RWPE2 (cell line): ENCODE measurements around the gene PTPRN2.

ENCODE experiments used
- ATAC-seq: fragments of 200-7000 bp; cut with Tn5 transposase; 3 replicates; pipeline ENCODE4 v1.9.1; 2021; ENCODE audit warnings: low read depth
- DNase-seq: peaks from one replicate; pipeline ENCODE4 v3.0.0-alpha.2; 2020; ENCODE audit warnings: low spot score
- H3K27ac ChIP-seq: fragments of 450-650 bp; 2 replicates; pipeline ENCODE4 v1.5.1; 2017; ENCODE audit warnings: mild to moderate bottlenecking; ENCODE audit not compliant: poor library complexity, severe bottlenecking
- H3K27me3 ChIP-seq: fragments of 250-450 bp; sonication (Bioruptor Pico); 2 replicates; pipeline ENCODE4 v1.5.1; 2021; ENCODE audit warnings: mild to moderate bottlenecking, moderate library complexity; ENCODE audit not compliant: insufficient read depth, poor library complexity, severe bottlenecking
- H3K36me3 ChIP-seq: fragments of 250-450 bp; sonication (Bioruptor Pico); 2 replicates; pipeline ENCODE4 v1.5.1; 2020; ENCODE audit warnings: low read depth, mild to moderate bottlenecking, moderate library complexity
- H3K4me1 ChIP-seq: fragments of 250-450 bp; sonication (Bioruptor Pico); 2 replicates; pipeline ENCODE4 v1.5.1; 2021; ENCODE audit warnings: mild to moderate bottlenecking, moderate library complexity; ENCODE audit not compliant: insufficient read depth, poor library complexity, severe bottlenecking
- H3K4me3 ChIP-seq: fragments of 250-450 bp; sonication (Bioruptor Pico); 2 replicates; pipeline ENCODE4 v1.5.1; 2021; ENCODE audit warnings: mild to moderate bottlenecking, moderate library complexity; ENCODE audit not compliant: severe bottlenecking
- H3K9me3 ChIP-seq: fragments of 250-450 bp; sonication (Bioruptor Pico); 2 replicates; pipeline ENCODE4 v1.5.1; 2021; ENCODE audit warnings: mild to moderate bottlenecking, moderate library complexity; ENCODE audit not compliant: severe bottlenecking
- TF ChIP-seq, protein P1 (sequence below): fragments of 450-650 bp; IDR thresholded peaks from one replicate; pipeline ENCODE4 v1.5.1; 2017; ENCODE audit warnings: mild to moderate bottlenecking, moderate library complexity; ENCODE audit not compliant: poor library complexity, severe bottlenecking

Gene PTPRN2

DNA sequence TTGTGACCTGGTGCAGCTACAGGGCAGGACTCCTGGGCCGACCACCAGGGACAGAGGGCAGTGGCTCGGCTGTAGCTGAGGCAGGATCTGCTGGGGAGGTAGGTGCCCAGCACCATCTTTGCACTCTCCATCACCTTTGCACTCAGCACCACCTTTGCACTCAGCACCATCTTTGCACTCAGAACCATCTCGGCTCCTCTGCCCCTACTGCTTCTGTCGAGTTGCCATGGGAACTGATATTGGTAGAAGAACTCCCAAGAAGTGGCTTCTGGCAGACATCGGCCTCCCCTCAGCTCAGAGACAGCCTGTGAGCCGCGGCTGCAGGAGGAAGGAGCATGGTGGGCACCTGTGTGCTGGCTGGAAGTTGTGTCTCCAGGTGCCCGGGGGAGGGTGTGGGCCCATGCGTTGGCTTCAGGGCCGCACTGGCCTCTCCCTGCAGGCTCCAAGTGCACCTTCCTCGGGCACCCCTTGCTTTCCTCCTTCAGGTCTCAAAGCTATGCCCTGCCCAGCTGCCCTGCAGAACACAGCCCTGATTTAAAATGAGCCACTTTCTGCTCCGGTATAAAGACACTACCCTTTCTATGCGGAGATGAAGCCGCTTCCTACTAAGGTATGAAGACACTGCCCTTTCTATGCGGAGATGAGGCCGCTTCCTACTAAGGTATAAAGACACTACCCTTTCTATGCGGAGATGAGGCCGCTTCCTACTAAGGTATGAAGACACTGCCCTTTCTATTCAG, 514.5 kb downstream of the PTPRN2 start:
- Histone ChIP-seq H3K27me3 (no peaks in the 10 kb centered on the region), H3K36me3 (no peaks in the 10 kb centered on the region), H3K27ac (no peak overlapping the region), H3K9me3 (peaks cover 6% of the 10 kb centered on the region), H3K4me1 (no peaks in the 10 kb centered on the region), H3K4me3 (no peak overlapping the region)
- TF ChIP-seq, protein P1, sequence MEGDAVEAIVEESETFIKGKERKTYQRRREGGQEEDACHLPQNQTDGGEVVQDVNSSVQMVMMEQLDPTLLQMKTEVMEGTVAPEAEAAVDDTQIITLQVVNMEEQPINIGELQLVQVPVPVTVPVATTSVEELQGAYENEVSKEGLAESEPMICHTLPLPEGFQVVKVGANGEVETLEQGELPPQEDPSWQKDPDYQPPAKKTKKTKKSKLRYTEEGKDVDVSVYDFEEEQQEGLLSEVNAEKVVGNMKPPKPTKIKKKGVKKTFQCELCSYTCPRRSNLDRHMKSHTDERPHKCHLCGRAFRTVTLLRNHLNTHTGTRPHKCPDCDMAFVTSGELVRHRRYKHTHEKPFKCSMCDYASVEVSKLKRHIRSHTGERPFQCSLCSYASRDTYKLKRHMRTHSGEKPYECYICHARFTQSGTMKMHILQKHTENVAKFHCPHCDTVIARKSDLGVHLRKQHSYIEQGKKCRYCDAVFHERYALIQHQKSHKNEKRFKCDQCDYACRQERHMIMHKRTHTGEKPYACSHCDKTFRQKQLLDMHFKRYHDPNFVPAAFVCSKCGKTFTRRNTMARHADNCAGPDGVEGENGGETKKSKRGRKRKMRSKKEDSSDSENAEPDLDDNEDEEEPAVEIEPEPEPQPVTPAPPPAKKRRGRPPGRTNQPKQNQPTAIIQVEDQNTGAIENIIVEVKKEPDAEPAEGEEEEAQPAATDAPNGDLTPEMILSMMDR = no peak
- ATAC-seq (no peak), DNase-seq (peak; percentile 25)

DNA sequence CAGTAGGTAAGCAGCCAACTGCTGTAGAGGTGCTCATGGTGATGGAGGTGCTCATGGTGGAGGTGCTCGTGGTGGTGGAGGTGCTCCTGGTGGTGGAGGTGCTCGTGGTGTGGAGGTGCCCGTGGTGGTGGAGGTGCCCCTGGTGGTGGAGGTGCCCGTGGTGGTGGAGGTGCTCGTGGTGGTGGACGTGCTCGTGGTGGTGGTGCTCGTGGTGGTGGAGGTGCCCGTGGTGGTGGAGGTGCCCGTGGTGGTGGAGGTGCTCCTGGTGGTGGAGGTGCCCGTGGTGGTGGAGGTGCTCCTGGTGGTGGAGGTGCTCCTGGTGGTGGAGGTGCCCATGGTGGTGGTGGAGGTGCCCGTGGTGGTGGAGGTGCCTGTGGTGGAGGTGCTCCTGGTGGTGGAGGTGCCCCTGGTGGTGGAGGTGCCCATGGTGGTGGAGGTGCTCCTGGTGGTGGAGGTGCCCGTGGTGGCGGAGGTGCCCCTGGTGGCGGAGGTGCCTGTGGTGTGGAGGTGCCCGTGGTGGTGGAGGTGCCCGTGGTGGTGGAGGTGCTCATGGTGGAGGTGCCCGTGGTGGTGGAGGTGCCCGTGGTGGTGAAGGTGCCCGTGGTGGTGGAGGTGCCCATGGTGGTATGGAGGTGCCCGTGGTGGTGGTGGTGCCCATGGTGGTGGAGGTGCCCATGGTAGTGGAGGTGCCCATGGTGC, 517.3 kb downstream of the PTPRN2 start:
- Histone ChIP-seq H3K4me1 (no peaks in the 10 kb centered on the region), H3K4me3 (no peak overlapping the region), H3K27me3 (no peaks in the 10 kb centered on the region), H3K27ac (no peak overlapping the region), H3K36me3 (no peaks in the 10 kb centered on the region), H3K9me3 (peaks cover 4% of the 10 kb centered on the region)
- ATAC-seq = no peak
- peak; percentile 16 for DNase-seq
- TF ChIP-seq, protein P1 = no peak

DNA sequence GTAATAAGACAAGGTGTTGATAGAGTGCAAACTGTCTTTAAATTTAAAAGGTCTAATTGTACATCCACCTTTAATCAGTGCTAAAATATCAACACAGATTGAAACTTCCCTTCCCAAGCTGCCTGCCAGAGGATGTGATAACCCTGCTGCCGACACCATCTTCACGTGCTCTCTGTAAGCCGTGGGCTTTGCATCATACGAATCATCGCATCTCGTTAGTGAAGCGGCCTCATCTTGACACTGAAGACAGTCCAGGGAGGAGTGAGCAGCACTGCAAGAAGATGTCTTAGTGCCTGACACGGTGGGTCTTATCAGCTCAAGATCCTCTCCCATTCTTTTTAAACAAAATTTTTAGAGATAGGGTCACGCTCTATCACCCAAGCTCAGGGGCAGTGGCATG, 518.8 kb downstream of the PTPRN2 start:
- TF ChIP-seq, protein P1 = no peak
- Histone ChIP-seq H3K4me1 (no peaks in the 10 kb centered on the region), H3K27me3 (no peaks in the 10 kb centered on the region), H3K4me3 (no peak overlapping the region), H3K9me3 (peaks cover 6% of the 10 kb centered on the region), H3K36me3 (no peaks in the 10 kb centered on the region), H3K27ac (no peak overlapping the region)
- DNase-seq (no peak), ATAC-seq (no peak)

DNA sequence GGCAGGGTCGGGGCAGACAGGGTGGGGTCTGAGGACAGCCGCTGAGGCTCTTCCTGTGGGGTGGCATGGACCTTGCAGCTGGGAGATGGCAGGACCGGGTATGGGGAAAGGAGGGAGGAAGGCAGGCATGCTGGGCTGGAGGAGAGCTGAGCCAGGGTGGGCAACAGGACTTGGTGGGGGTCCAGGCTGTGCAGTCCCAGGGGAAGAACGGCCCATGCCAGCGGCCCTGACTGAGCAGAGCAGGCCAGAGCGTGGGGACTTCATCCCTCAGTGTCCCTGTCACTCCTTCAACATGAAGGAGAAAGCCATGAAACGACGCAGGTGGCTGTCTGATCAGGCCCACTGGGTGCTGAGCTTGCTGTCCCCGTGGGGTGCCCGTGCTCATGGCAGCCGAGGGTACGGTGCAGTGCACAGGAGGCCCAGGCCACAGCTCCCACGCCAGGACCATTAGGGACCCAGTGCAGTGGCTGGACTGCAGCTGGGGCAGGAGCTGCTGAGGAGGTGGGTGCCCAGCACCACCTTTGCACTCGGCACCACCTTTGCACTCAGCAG, 519.6 kb downstream of the PTPRN2 start:
- Histone ChIP-seq H3K27ac (no peak overlapping the region), H3K27me3 (no peaks in the 10 kb centered on the region), H3K4me3 (no peak overlapping the region), H3K9me3 (peaks cover 6% of the 10 kb centered on the region), H3K4me1 (no peaks in the 10 kb centered on the region), H3K36me3 (no peaks in the 10 kb centered on the region)
- TF ChIP-seq, protein P1 = no peak
- ATAC-seq (no peak), DNase-seq (peak; percentile 46)
